ENCODE results near the gene PRKCB.

Gene PRKCB

GRCh38 chr16:23830276-23830675, 5.5 kb upstream of the PRKCB start:
- Histone ChIP-seq H3K9ac (ENCODE audit: low read length) (no peak overlapping the region), H3K27me3 (ENCODE audit: low read length) (no peaks in the 10 kb centered on the region), H3K4me2 (ENCODE audit: low read depth, low read length, poor library complexity, severe bottlenecking) (no peak overlapping the region), H3K4me3 (ENCODE audit: insufficient read depth, low read length, poor library complexity, severe bottlenecking) (no peak overlapping the region), H3F3A (ENCODE audit: insufficient read depth) (no peaks in the 10 kb centered on the region), H3K79me2 (ENCODE audit: insufficient read depth, low read length) (no peaks in the 10 kb centered on the region), H3K27ac (ENCODE audit: low read depth, low read length) (no peak overlapping the region), H4K20me1 (ENCODE audit: low read depth, low read length) (no peaks in the 10 kb centered on the region), H3K36me3 (ENCODE audit: low read length) (no peaks in the 10 kb centered on the region; the same call in 1 of the 2 replicates), H3K9me2 (replicated peaks; ENCODE audit: insufficient read depth, low read length) (no peaks in the 10 kb centered on the region), H3K9me3 (ENCODE audit: insufficient read depth, low read length) (no peaks in the 10 kb centered on the region), H2AFZ (ENCODE audit: low read depth, low read length, severe bottlenecking) (no peak overlapping the region)
- TF ChIP-seq EZH2phosphoT487 (conservative IDR thresholded peaks at IDR 0.05; ENCODE audit: low read length): no peak
- TF ChIP-seq, protein P1, sequence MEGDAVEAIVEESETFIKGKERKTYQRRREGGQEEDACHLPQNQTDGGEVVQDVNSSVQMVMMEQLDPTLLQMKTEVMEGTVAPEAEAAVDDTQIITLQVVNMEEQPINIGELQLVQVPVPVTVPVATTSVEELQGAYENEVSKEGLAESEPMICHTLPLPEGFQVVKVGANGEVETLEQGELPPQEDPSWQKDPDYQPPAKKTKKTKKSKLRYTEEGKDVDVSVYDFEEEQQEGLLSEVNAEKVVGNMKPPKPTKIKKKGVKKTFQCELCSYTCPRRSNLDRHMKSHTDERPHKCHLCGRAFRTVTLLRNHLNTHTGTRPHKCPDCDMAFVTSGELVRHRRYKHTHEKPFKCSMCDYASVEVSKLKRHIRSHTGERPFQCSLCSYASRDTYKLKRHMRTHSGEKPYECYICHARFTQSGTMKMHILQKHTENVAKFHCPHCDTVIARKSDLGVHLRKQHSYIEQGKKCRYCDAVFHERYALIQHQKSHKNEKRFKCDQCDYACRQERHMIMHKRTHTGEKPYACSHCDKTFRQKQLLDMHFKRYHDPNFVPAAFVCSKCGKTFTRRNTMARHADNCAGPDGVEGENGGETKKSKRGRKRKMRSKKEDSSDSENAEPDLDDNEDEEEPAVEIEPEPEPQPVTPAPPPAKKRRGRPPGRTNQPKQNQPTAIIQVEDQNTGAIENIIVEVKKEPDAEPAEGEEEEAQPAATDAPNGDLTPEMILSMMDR (IDR thresholded peaks at IDR 0.05; ENCODE audit: insufficient read depth, low read length, poor library complexity, severe bottlenecking): no peak

- H4K20me1 ChIP-seq (ENCODE audit: low read depth, low read length): no peaks in the 10 kb centered on the region
- H3K4me2 ChIP-seq (ENCODE audit: low read depth, low read length, poor library complexity, severe bottlenecking): no peak overlapping the region
- H3K27ac ChIP-seq (ENCODE audit: low read depth, low read length): no peak overlapping the region
- no peaks in the 10 kb centered on the region for H3K27me3 ChIP-seq (ENCODE audit: low read length)
- H3K9me2 ChIP-seq (replicated peaks; ENCODE audit: insufficient read depth, low read length): no peaks in the 10 kb centered on the region
- no peak overlapping the region for H2AFZ ChIP-seq (ENCODE audit: low read depth, low read length, severe bottlenecking)
- TF ChIP-seq, protein P1 (IDR thresholded peaks at IDR 0.05; ENCODE audit: insufficient read depth, low read length, poor library complexity, severe bottlenecking): no peak
- TF ChIP-seq EZH2phosphoT487 (conservative IDR thresholded peaks at IDR 0.05; ENCODE audit: low read length): no peak
- no peaks in the 10 kb centered on the region for H3K79me2 ChIP-seq (ENCODE audit: insufficient read depth, low read length)
- no peaks in the 10 kb centered on the region for H3F3A ChIP-seq (ENCODE audit: insufficient read depth)
- H3K9ac ChIP-seq (ENCODE audit: low read length): no peak overlapping the region
- no peaks in the 10 kb centered on the region; the same call in 1 of the 2 replicates for H3K36me3 ChIP-seq (ENCODE audit: low read length)
- no peak overlapping the region for H3K4me3 ChIP-seq (ENCODE audit: insufficient read depth, low read length, poor library complexity, severe bottlenecking)
- no peaks in the 10 kb centered on the region for H3K9me3 ChIP-seq (ENCODE audit: insufficient read depth, low read length)
Measured at GRCh38 chr16:23832882-23833281, 2.9 kb upstream of the PRKCB start.

- Histone ChIP-seq H2AFZ (ENCODE audit: low read depth, low read length, severe bottlenecking) (no peak overlapping the region), H3K4me2 (ENCODE audit: low read depth, low read length, poor library complexity, severe bottlenecking) (no peak overlapping the region), H3K27ac (ENCODE audit: low read depth, low read length) (no peak overlapping the region), H3K9ac (ENCODE audit: low read length) (no peak overlapping the region), H4K20me1 (ENCODE audit: low read depth, low read length) (no peaks in the 10 kb centered on the region), H3K9me2 (replicated peaks; ENCODE audit: insufficient read depth, low read length) (no peaks in the 10 kb centered on the region), H3F3A (ENCODE audit: insufficient read depth) (no peaks in the 10 kb centered on the region), H3K36me3 (ENCODE audit: low read length) (no peaks in the 10 kb centered on the region; the same call in 1 of the 2 replicates), H3K9me3 (ENCODE audit: insufficient read depth, low read length) (no peaks in the 10 kb centered on the region), H3K79me2 (ENCODE audit: insufficient read depth, low read length) (no peaks in the 10 kb centered on the region), H3K4me3 (ENCODE audit: insufficient read depth, low read length, poor library complexity, severe bottlenecking) (no peak overlapping the region), H3K27me3 (ENCODE audit: low read length) (no peaks in the 10 kb centered on the region)
- no peak for TF ChIP-seq EZH2phosphoT487 (conservative IDR thresholded peaks at IDR 0.05; ENCODE audit: low read length)
- TF ChIP-seq, protein P1 (IDR thresholded peaks at IDR 0.05; ENCODE audit: insufficient read depth, low read length, poor library complexity, severe bottlenecking): no peak
Measured at GRCh38 chr16:23833504-23833903, 2.3 kb upstream of the PRKCB start.

All from SU-DHL-6 (cell line).